A549 (cell line): ENCODE data around the gene PCDHB13.
"Not testable (repeated sequence)": the region's sequence is repeated elsewhere in the genome, so short reads cannot be mapped to it uniquely, and the experiment has no call there.

Source experiments
- CTCF ChIP-seq: fragments of >200 bp; sonication (Bioruptor Twin); formaldehyde crosslinking; IDR thresholded peaks from 3 replicates; pipeline ENCODE4 v1.5.1; 2016
- ELK1 ChIP-seq: fragments of 150-350 bp; IDR thresholded peaks from 2 replicates; pipeline ENCODE4 v1.6.1; 2014; ENCODE audit warnings: low read depth, mild to moderate bottlenecking, low read length
- KDM1A ChIP-seq: fragments of 200-600 bp; sonication (generic); IDR thresholded peaks from 2 replicates; pipeline ENCODE4 v1.6.1; 2016; ENCODE audit warnings: low read depth, mild to moderate bottlenecking
- MAFK ChIP-seq: fragments of 450-650 bp; IDR thresholded peaks from 2 replicates; pipeline ENCODE4 v1.6.1; 2014; ENCODE audit not compliant: partially characterized antibody
- POLR2A ChIP-seq: IDR thresholded peaks from 2 replicates; pipeline ENCODE4 v1.6.1; 2012; ENCODE audit warnings: mild to moderate bottlenecking, low read length
- REST ChIP-seq: fragments of 200-600 bp; sonication (generic); IDR thresholded peaks from 2 replicates; pipeline ENCODE4 v1.6.1; 2016; ENCODE audit warnings: antibody characterized with exemption, mild to moderate bottlenecking, moderate library complexity

- TF ChIP-seq CTCF, POLR2A, MAFK, KDM1A, REST, ELK1: not testable (repeated sequence)
Measured at GRCh38 chr5:141247434-141247833, 33.7 kb downstream of the PCDHB13 start.
